Parathyroid adenoma (tissue), 2 donors: Measurements from ENCODE around the gene GNG12.

Experiments
- H2AFZ ChIP-seq: fragments of 300-600 bp; sonication (generic); one replicate; pipeline ENCODE4 v1.7.0; 2017; ENCODE audit warnings: antibody characterized with exemption, mild to moderate bottlenecking
- H3K27ac ChIP-seq: fragments of 300-600 bp; sonication (generic); one replicate; pipeline ENCODE4 v1.7.0; 2017
- H3K27me3 ChIP-seq: fragments of 300-600 bp; sonication (generic); one replicate; pipeline ENCODE4 v1.7.0; 2017; ENCODE audit warnings: low read length; ENCODE audit not compliant: control insufficient read depth, insufficient read depth
- H3K36me3 ChIP-seq: fragments of 300-600 bp; sonication (generic); one replicate; pipeline ENCODE4 v1.7.0; 2017; ENCODE audit warnings: low read length; ENCODE audit not compliant: control insufficient read depth, insufficient read depth
- H3K4me1 ChIP-seq: fragments of 300-600 bp; sonication (generic); one replicate; pipeline ENCODE4 v1.7.0; 2017; ENCODE audit warnings: control low read depth
- H3K4me2 ChIP-seq: fragments of 300-600 bp; sonication (generic); one replicate; pipeline ENCODE4 v1.7.0; 2017; ENCODE audit warnings: low read length
- H3K4me3 ChIP-seq: fragments of 300-600 bp; sonication (generic); one replicate; pipeline ENCODE4 v1.7.0; 2017; ENCODE audit warnings: low read depth, low read length
- H3K79me2 ChIP-seq: fragments of 300-600 bp; sonication (generic); one replicate; pipeline ENCODE4 v1.7.0; 2017; ENCODE audit warnings: control low read depth
- H3K9ac ChIP-seq: fragments of 300-600 bp; sonication (generic); one replicate; pipeline ENCODE4 v1.7.0; 2017; ENCODE audit warnings: mild to moderate bottlenecking
- H3K9me3 ChIP-seq: fragments of 300-600 bp; sonication (generic); one replicate; pipeline ENCODE4 v1.7.0; 2017; ENCODE audit warnings: low read length; ENCODE audit not compliant: control insufficient read depth
- TF ChIP-seq, protein P1 (sequence below): fragments of 300-600 bp; sonication (generic); IDR thresholded peaks from one replicate; pipeline ENCODE4 v1.7.0; 2017; ENCODE audit warnings: antibody characterized with exemption, mild to moderate bottlenecking
- donor health status: primary hyperparathyroidism.

Gene GNG12

DNA sequence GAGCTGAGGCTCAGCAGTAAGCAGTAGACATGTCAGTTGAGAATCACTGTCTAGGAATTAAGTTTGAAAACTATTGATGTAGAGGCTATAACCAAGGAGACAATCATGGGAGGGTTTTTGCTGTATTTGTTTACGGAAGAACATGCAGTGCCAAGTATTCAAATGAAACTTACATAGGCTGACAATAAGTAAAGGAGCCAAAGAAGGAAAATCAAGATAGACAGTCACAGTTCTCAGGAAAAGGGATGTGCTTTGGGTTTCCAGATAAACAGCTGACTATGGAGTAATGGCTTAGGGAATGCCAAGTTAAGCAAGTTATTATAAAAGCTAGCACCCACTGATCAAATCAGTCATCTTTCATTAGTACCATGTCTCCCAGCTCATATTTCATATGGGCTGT lies 21.5 kb downstream of the GNG12 start:
- Histone ChIP-seq H3K4me3 (no peak overlapping the region), H3K4me1 (peaks cover 18% of the 10 kb centered on the region), H3K79me2 (peaks cover 7% of the 10 kb centered on the region), H3K9me3 (no peaks in the 10 kb centered on the region), H2AFZ (no peak overlapping the region), H3K36me3 (no peaks in the 10 kb centered on the region), H3K9ac (no peak overlapping the region), H3K4me2 (peak overlapping the region; percentile 2), H3K27ac (peak overlapping the region; percentile 93), H3K27me3 (no peaks in the 10 kb centered on the region)
- TF ChIP-seq, protein P1, sequence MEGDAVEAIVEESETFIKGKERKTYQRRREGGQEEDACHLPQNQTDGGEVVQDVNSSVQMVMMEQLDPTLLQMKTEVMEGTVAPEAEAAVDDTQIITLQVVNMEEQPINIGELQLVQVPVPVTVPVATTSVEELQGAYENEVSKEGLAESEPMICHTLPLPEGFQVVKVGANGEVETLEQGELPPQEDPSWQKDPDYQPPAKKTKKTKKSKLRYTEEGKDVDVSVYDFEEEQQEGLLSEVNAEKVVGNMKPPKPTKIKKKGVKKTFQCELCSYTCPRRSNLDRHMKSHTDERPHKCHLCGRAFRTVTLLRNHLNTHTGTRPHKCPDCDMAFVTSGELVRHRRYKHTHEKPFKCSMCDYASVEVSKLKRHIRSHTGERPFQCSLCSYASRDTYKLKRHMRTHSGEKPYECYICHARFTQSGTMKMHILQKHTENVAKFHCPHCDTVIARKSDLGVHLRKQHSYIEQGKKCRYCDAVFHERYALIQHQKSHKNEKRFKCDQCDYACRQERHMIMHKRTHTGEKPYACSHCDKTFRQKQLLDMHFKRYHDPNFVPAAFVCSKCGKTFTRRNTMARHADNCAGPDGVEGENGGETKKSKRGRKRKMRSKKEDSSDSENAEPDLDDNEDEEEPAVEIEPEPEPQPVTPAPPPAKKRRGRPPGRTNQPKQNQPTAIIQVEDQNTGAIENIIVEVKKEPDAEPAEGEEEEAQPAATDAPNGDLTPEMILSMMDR = no peak

DNA sequence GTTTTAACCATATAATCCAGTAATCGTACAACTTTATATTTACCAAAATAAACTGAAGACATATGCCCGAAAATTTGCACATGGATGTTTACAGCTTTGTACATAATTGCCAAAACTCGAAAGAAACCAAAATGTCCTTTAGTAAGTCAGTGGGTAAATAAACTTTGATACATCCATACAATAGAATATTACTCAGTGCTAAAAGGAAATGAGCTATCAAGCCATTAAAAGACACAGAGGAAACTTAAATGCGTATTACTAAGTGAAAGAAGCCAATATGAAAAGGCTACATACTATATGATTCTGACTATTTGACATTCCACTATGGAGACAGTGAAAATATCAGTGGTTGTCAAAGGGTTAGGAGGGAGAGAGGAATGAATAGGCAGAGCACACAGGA lies 23.4 kb downstream of the GNG12 start:
- Histone ChIP-seq H3K4me2 (no peak overlapping the region), H3K4me3 (no peak overlapping the region)

DNA sequence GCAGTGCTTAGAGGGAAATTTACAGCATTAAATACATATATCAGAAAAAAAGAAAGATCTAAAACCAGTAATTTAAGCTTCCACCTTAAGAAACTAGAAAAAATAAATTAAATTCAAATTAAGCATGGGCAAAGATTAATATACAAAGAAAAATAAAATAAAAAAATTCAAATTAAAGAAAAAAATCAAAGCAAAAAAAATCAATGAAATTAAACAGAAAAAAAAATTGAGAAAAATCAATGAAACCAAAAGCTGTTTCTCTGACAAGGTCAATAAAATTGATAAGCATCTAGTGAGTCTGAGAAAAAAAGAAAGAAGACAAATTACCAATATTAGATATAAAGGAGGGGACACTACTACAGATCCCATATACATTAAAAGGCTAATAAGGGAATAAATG lies 26.0 kb downstream of the GNG12 start:
- TF ChIP-seq, protein P1 = no peak
- peaks cover 18% of the 10 kb centered on the region for H3K4me1 ChIP-seq
- no peaks in the 10 kb centered on the region for H3K36me3 ChIP-seq

More for the DNA sequence above, 23.4 kb downstream of the GNG12 start:
- peaks cover 13% of the 10 kb centered on the region for H3K4me1 ChIP-seq
- H3K79me2 ChIP-seq = peaks cover 19% of the 10 kb centered on the region
- TF ChIP-seq, protein P1 = no peak
- H3K27ac ChIP-seq = peak overlapping the region; percentile 93
- H3K27me3 ChIP-seq = no peaks in the 10 kb centered on the region
- no peaks in the 10 kb centered on the region for H3K36me3 ChIP-seq
- no peak overlapping the region for H3K9ac ChIP-seq
- H2AFZ ChIP-seq = no peak overlapping the region
- H3K9me3 ChIP-seq = no peaks in the 10 kb centered on the region

DNA sequence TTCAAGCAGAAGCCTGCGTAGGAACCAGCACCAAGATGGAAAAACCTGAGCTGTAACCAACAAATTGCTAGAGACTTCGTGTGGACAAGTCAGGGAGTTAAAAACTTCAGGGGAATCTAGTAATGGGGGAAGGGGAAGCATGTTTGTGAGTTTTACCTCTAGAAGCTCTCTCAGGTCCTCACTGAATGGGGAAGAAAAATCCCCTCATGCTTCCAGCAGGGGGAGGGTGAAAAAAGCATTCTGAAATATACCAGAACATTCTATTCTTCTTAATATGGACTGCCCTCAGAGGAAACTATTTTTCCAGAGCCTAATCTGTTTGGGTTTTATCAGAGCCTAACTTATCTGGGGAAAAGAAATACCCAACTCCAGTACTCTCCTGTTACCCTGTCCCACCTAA lies 28.6 kb downstream of the GNG12 start:
- TF ChIP-seq, protein P1 = no peak
- Histone ChIP-seq H3K27me3 (no peaks in the 10 kb centered on the region), H3K79me2 (peaks cover 24% of the 10 kb centered on the region), H2AFZ (no peak overlapping the region), H3K9ac (no peak overlapping the region), H3K36me3 (no peaks in the 10 kb centered on the region), H3K9me3 (no peaks in the 10 kb centered on the region), H3K4me1 (peaks cover 16% of the 10 kb centered on the region), H3K27ac (peak overlapping the region; percentile 57), H3K4me3 (no peak overlapping the region), H3K4me2 (no peak overlapping the region)

More for the DNA sequence above, 26.0 kb downstream of the GNG12 start:
- Histone ChIP-seq H3K4me2 (no peak overlapping the region), H3K27ac (peak overlapping the region; percentile 34), H3K27me3 (no peaks in the 10 kb centered on the region), H3K9ac (no peak overlapping the region), H3K9me3 (no peaks in the 10 kb centered on the region), H3K79me2 (peaks cover 22% of the 10 kb centered on the region), H3K4me3 (no peak overlapping the region), H2AFZ (no peak overlapping the region)
